Naive B cell (primary cell): ENCODE data around the gene UPK1B. TPM values are rescaled to one million over a fixed set of nuclear protein-coding genes. Genes with fewer than 3 reads are reported as not detected.
A peak's percentile ranks its signal among the peaks of the same experiment; 100 is the strongest.

Source experiments
- ATAC-seq, 2 donors: fragments of 150-1000 bp; cut with Tn5 transposase; 2 replicates each; pipeline ENCODE4 v1.10.0; 2021; ENCODE audit warnings: low read depth in 2 of 2, mild to moderate bottlenecking in 2 of 2, moderate library complexity in 2 of 2
- DNase-seq: peaks from one replicate; pipeline ENCODE4 v3.0.0; 2022
- H3K27ac Mint-ChIP-seq, 6 donors: one replicate each; pipeline ENCODE4 v1.8.0; 2020 to 2022; ENCODE audit warnings: mild to moderate bottlenecking in 6 of 6, mixed read lengths in 6 of 6, moderate library complexity in 5 of 6, inconsistent platforms in 2 of 6
- H3K27me3 Mint-ChIP-seq, 3 donors: one replicate each; pipeline ENCODE4 v1.8.0; 2021 to 2022; ENCODE audit warnings: mixed read lengths in 3 of 3, mild to moderate bottlenecking in 1 of 3
- H3K36me3 Mint-ChIP-seq, 2 donors: one replicate each; pipeline ENCODE4 v1.8.0; 2020 to 2022; ENCODE audit warnings: mixed read lengths in 2 of 2, inconsistent platforms in 1 of 2, mild to moderate bottlenecking in 1 of 2
- H3K4me1 Mint-ChIP-seq, 3 donors: one replicate each; pipeline ENCODE4 v1.8.0; 2020 to 2022; ENCODE audit warnings: mixed read lengths in 3 of 3, inconsistent platforms in 1 of 3, mild to moderate bottlenecking in 1 of 3, moderate library complexity in 1 of 3
- H3K4me3 Mint-ChIP-seq, 8 donors: one replicate each; pipeline ENCODE4 v1.8.0; 2020 to 2022; ENCODE audit warnings: mild to moderate bottlenecking in 8 of 8, mixed read lengths in 8 of 8, moderate library complexity in 8 of 8, inconsistent platforms in 2 of 8
- H3K9me3 Mint-ChIP-seq, 7 donors: one replicate each; pipeline ENCODE4 v1.8.0; 2020 to 2022; ENCODE audit warnings: mixed read lengths in 7 of 7, mild to moderate bottlenecking in 5 of 7, inconsistent platforms in 2 of 7, moderate library complexity in 1 of 7
- polyA plus RNA-seq, 6 donors: library from polyadenylated mRNA; unstranded; fragments of 300-500 nt; fragmentation: Illumina TruSeq; gene quantifications; one replicate each; pipeline ENCODE4 v1.2.3, GENCODE V29; 2021; ENCODE audit warnings: low read depth in 6 of 6

Gene UPK1B
- polyA plus RNA-seq, 6 donors from 2014 or later = 0.17 TPM; not detected in 5

- ATAC-seq = no peak
- Mint-ChIP-seq H3K9me3 (no peaks in the 10 kb centered on the region), H3K36me3 (peaks cover 31 to 46% of the 10 kb centered on the region in 2 donors), H3K27me3 (no peaks in the 10 kb centered on the region), H3K4me1 (peaks cover 9 to 18% (median 16%) of the 10 kb centered on the region in 3 donors), H3K4me3 (no peak overlapping the region), H3K27ac (peak overlapping the region; percentile 41 to 76 (median 70))
- DNase-seq = no peak
Measured at GRCh38 chr3:119220970-119221667, 47.7 kb downstream of the UPK1B start.

- ATAC-seq (no peak), DNase-seq (no peak)
- Mint-ChIP-seq H3K4me1 (peaks cover 9 to 18% (median 18%) of the 10 kb centered on the region in 3 donors), H3K27ac (peak overlapping the region in 2 of 6 donors; percentile 41 to 66), H3K9me3 (no peaks in the 10 kb centered on the region), H3K4me3 (no peak overlapping the region), H3K36me3 (peaks cover 31 to 50% of the 10 kb centered on the region in 2 donors), H3K27me3 (no peaks in the 10 kb centered on the region)
Measured at GRCh38 chr3:119221779-119222320, 48.5 kb downstream of the UPK1B start.

GRCh38 chr3:119222391-119222790 is 49.0 kb downstream of the UPK1B start:
- Mint-ChIP-seq H3K36me3 (peaks cover 31 to 51% of the 10 kb centered on the region in 2 donors), H3K27me3 (no peaks in the 10 kb centered on the region), H3K27ac (no peak overlapping the region), H3K9me3 (no peaks in the 10 kb centered on the region), H3K4me1 (peaks cover 9 to 18% (median 18%) of the 10 kb centered on the region in 3 donors), H3K4me3 (no peak overlapping the region)
- DNase-seq (no peak), ATAC-seq (no peak)

- peak overlapping the region in 1 of 6 donors; percentile 75 for H3K27ac Mint-ChIP-seq
- H3K4me3 Mint-ChIP-seq = no peak overlapping the region
- DNase-seq = no peak
- peaks cover 29 to 51% of the 10 kb centered on the region in 2 donors for H3K36me3 Mint-ChIP-seq
- H3K4me1 Mint-ChIP-seq = peaks cover 9 to 22% (median 17%) of the 10 kb centered on the region in 3 donors
- ATAC-seq = no peak
- no peaks in the 10 kb centered on the region for H3K27me3 Mint-ChIP-seq
- H3K9me3 Mint-ChIP-seq = no peaks in the 10 kb centered on the region
Measured at GRCh38 chr3:119223511-119223910, 50.1 kb downstream of the UPK1B start.

- H3K4me1 Mint-ChIP-seq = peaks cover 0 to 11% (median 6%) of the 10 kb centered on the region in 3 donors
- ATAC-seq (no peak), DNase-seq (no peak)
- no peaks in the 10 kb centered on the region for H3K27me3 Mint-ChIP-seq
- no peak overlapping the region for H3K4me3 Mint-ChIP-seq
- H3K9me3 Mint-ChIP-seq = no peaks in the 10 kb centered on the region
- H3K27ac Mint-ChIP-seq = peak overlapping the region in 1 of 6 donors; percentile 36
- H3K36me3 Mint-ChIP-seq = peaks cover 20 to 54% of the 10 kb centered on the region in 2 donors
Measured at GRCh38 chr3:119225121-119225520, 51.7 kb downstream of the UPK1B start.

- ATAC-seq (no peak), DNase-seq (no peak)
- peaks cover 11 to 58% of the 10 kb centered on the region in 2 donors for H3K36me3 Mint-ChIP-seq
- no peaks in the 10 kb centered on the region for H3K27me3 Mint-ChIP-seq
- no peak overlapping the region for H3K27ac Mint-ChIP-seq
- H3K4me1 Mint-ChIP-seq = peaks cover 0 to 7% (median 0%) of the 10 kb centered on the region in 3 donors
- no peak overlapping the region for H3K4me3 Mint-ChIP-seq
- no peaks in the 10 kb centered on the region for H3K9me3 Mint-ChIP-seq
Measured at GRCh38 chr3:119227070-119227850, 53.9 kb downstream of the UPK1B start.

- peak overlapping the region in 1 of 8 donors; percentile 50 for H3K4me3 Mint-ChIP-seq
- no peaks in the 10 kb centered on the region for H3K9me3 Mint-ChIP-seq
- DNase-seq = no peak
- peaks cover 0 to 7% (median 0%) of the 10 kb centered on the region in 3 donors for H3K4me1 Mint-ChIP-seq
- peaks cover 0 to 49% of the 10 kb centered on the region in 2 donors for H3K36me3 Mint-ChIP-seq
- no peaks in the 10 kb centered on the region for H3K27me3 Mint-ChIP-seq
- H3K27ac Mint-ChIP-seq = peak overlapping the region in 1 of 6 donors; percentile 2
- ATAC-seq = no peak
Measured at GRCh38 chr3:119228373-119229145, 55.2 kb downstream of the UPK1B start.

- peaks cover 0 to 7% (median 0%) of the 10 kb centered on the region in 3 donors for H3K4me1 Mint-ChIP-seq
- H3K27ac Mint-ChIP-seq = no peak overlapping the region
- ATAC-seq (no peak), DNase-seq (no peak)
- no peaks in the 10 kb centered on the region for H3K9me3 Mint-ChIP-seq
- no peak overlapping the region for H3K4me3 Mint-ChIP-seq
- no peaks in the 10 kb centered on the region for H3K27me3 Mint-ChIP-seq
- peaks cover 0 to 43% of the 10 kb centered on the region in 2 donors for H3K36me3 Mint-ChIP-seq
Measured at GRCh38 chr3:119229190-119229589, 55.8 kb downstream of the UPK1B start.

GRCh38 chr3:119230071-119230470 is 56.7 kb downstream of the UPK1B start:
- H3K27me3 Mint-ChIP-seq = no peaks in the 10 kb centered on the region
- no peak overlapping the region for H3K4me3 Mint-ChIP-seq
- peak overlapping the region in 1 of 6 donors; percentile 55 for H3K27ac Mint-ChIP-seq
- no peaks in the 10 kb centered on the region for H3K9me3 Mint-ChIP-seq
- no peak for ATAC-seq
- no peak for DNase-seq
- peaks cover 0 to 47% of the 10 kb centered on the region in 2 donors for H3K36me3 Mint-ChIP-seq
- peaks cover 0 to 7% (median 0%) of the 10 kb centered on the region in 3 donors for H3K4me1 Mint-ChIP-seq

GRCh38 chr3:119230745-119231144 is 57.3 kb downstream of the UPK1B start:
- peaks cover 0 to 53% of the 10 kb centered on the region in 2 donors for H3K36me3 Mint-ChIP-seq
- H3K27me3 Mint-ChIP-seq = no peaks in the 10 kb centered on the region
- H3K27ac Mint-ChIP-seq = no peak overlapping the region
- H3K4me1 Mint-ChIP-seq = peaks cover 0 to 7% (median 0%) of the 10 kb centered on the region in 3 donors
- DNase-seq (no peak), ATAC-seq (no peak)
- no peak overlapping the region for H3K4me3 Mint-ChIP-seq
- H3K9me3 Mint-ChIP-seq = no peaks in the 10 kb centered on the region

GRCh38 chr3:119234610-119235009 is 61.2 kb downstream of the UPK1B start:
- Mint-ChIP-seq H3K27ac (no peak overlapping the region), H3K4me1 (peaks cover 11 to 27% (median 17%) of the 10 kb centered on the region in 3 donors), H3K27me3 (no peaks in the 10 kb centered on the region), H3K36me3 (peaks cover 0 to 34% of the 10 kb centered on the region in 2 donors), H3K4me3 (no peak overlapping the region), H3K9me3 (no peaks in the 10 kb centered on the region)
- ATAC-seq = no peak
- DNase-seq = no peak

GRCh38 chr3:119235151-119235550 is 61.8 kb downstream of the UPK1B start:
- no peak for DNase-seq
- Mint-ChIP-seq H3K27me3 (no peaks in the 10 kb centered on the region), H3K9me3 (no peaks in the 10 kb centered on the region), H3K4me3 (no peak overlapping the region), H3K4me1 (peaks cover 16 to 32% (median 22%) of the 10 kb centered on the region in 3 donors), H3K36me3 (peaks cover 0 to 29% of the 10 kb centered on the region in 2 donors), H3K27ac (no peak overlapping the region)
- ATAC-seq = no peak

- H3K9me3 Mint-ChIP-seq = no peaks in the 10 kb centered on the region
- peak overlapping the region in 3 of 6 donors; percentile 51 to 76 (median 51) for H3K27ac Mint-ChIP-seq
Measured at GRCh38 chr3:119236756-119237155, 63.4 kb downstream of the UPK1B start.

More at GRCh38 chr3:119236756-119237155, 63.4 kb downstream of the UPK1B start:
- peaks cover 21 to 41% (median 23%) of the 10 kb centered on the region in 3 donors for H3K4me1 Mint-ChIP-seq
- H3K4me3 Mint-ChIP-seq = peak overlapping the region in 2 of 8 donors; percentile 53 to 78
- H3K36me3 Mint-ChIP-seq = peaks cover 0 to 18% of the 10 kb centered on the region in 2 donors
- no peaks in the 10 kb centered on the region for H3K27me3 Mint-ChIP-seq
- no peak for DNase-seq
- no peak for ATAC-seq
